Raji (cell line): ENCODE results near the gene SRI.

Experiments
- POLR2A ChIP-seq: IDR thresholded peaks from 2 replicates; pipeline ENCODE4 v1.6.1; 2011; ENCODE audit warnings: low read depth, low read length, control low read depth; ENCODE audit not compliant: insufficient read depth

SRI gene

DNA sequence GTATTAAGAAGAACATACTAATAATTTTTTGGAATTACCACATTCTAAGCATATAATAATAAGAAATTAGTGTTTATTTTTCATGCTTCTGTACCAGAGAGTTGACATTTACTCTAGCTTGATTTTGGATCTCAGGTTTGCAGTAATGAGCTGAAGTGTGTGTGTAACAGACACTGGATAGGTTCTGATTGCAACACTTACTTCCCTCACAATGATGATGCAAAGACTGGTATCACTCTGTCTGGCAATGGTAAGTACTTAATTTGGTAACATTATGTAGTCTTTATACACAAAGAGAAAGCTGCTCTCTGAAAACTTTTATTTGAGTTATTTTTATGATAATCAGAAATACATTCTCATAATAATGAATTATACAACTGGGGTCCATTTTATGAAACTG lies 54.1 kb downstream of the SRI start:
- no peak for TF ChIP-seq POLR2A

GRCh38 chr7:88156356-88156755 lies 63.5 kb downstream of the SRI start:
- TF ChIP-seq POLR2A = no peak

DNA sequence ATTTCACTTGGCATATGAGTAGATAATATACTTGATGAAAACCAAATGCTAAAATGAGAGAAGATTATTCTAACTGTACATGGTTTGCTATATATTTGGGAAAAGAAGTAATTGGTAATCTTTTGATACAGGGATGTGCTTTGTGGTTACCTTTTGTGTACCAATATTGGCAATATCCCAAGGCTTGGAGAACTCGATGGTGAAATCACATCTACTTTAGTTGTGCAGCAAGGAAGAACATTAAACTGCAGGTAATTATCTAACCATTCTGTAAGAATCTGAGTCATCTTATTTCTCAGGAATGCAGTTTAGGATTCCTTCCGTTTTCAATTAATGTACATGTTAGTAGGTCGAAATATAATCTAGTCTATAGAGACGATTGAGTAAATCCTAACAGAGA lies 64.1 kb downstream of the SRI start:
- no peak for TF ChIP-seq POLR2A
